GM19438 (cell line): ENCODE data around the gene CSHL1.
"Not testable (repeated sequence)": the region's sequence is repeated elsewhere in the genome, so short reads cannot be mapped to it uniquely, and the experiment has no call there.

Source experiments
- ATAC-seq: cut with Tn5 transposase; IDR thresholded peaks from one replicate; pipeline ENCODE4 v1.9.1; 2021; ENCODE audit warnings: low read depth; ENCODE audit not compliant: unreplicated experiment

The CSHL1 gene

DNA sequence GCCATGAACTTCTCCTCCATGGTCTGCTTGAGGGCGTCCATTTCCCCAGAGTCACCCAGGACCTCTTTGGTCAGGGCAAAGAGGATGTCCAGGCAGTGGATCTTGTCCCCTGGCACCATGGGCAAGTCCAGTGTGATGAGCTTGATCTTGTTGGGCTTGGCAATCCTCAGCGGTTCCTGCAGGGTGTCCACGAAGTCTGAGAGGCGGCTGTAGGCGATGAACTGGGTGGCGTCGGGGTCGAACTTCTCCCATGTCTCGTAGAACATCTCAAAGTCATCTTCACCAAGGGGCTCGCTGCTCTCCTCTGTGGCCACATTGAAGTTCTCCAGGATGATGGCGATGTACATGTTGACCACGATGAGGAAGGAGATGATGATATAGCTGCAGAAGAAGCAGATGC, 30.1 kb upstream of the CSHL1 start:
- ATAC-seq: no peak

DNA sequence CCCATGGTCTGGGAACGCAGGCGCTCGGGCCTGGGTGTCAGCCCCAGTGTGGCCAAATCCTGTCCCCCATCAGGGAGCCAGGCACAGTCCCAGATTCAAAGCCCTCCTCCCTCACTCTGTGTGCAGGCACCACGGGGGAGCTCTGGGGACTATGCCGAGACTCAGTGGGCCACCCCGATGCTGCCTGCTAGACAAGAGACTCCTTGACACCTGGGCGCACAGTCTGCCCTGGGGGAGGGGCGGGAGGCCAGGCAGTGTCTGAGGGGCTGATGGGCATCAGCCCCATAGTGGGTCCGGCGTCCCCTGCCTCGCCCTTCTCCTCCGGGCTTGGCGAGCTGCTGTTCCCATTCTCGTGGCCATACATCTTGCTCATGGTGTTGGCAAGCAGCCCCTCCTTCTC, 29.5 kb upstream of the CSHL1 start:
- ATAC-seq: no peak

DNA sequence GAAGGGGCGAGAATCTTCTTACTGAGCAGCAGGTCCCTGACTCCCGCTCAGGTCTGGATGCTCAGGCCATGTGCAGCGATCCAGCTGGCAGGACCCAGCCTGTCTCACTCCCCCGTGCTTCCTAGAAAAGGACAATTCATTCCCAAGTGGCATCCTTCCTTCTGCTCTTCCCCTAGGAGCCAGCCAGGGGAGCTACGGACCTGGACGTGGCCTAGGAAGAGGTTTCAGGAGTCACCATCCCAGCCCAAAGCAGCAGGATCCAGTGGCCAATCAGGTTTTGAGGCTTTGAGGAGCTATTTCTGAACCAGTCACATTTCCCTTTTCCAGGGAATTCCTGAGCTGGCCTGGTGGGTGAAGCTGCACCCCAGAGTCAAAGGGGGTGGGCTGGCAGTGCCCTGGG, 28.8 kb upstream of the CSHL1 start:
- ATAC-seq: no peak

DNA sequence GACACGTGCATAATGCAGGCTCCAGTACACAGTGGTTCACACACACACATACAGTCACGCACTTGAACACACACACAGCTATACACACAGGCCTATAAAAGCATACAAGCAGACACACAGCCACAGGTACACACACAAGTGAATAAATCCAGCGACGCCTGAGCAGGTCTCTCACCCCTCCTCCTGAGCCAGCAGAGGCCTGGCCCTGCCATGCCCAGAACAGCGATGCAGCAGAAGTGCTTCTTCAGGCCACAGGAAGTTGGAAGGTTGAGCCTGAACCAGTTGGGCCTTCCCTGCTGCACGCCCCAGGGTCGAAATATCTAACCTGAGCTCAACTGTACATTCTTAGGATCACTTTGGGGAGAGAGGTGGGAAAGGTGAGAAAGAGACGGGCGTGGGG, 28.3 kb upstream of the CSHL1 start:
- no peak for ATAC-seq

DNA sequence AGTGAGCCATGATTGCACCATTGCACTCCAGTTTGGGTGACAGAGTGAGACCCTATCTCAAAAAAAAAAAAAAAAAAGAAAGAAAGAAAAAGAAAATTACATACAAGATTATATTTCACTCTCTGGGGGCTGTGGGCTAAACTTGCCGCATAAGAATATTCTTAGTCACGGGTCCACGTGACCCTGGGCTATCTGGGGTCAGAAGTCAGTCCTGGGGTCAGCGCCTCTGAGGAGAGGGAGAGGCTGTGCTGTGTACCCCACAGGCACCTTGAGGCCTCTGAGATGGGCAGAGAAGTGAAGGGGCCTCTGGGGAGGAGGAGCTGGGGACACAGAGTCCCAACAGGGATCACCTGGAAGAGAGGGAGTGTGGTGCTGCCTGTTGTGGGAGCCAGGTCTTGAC, 26.9 kb upstream of the CSHL1 start:
- no peak for ATAC-seq

DNA sequence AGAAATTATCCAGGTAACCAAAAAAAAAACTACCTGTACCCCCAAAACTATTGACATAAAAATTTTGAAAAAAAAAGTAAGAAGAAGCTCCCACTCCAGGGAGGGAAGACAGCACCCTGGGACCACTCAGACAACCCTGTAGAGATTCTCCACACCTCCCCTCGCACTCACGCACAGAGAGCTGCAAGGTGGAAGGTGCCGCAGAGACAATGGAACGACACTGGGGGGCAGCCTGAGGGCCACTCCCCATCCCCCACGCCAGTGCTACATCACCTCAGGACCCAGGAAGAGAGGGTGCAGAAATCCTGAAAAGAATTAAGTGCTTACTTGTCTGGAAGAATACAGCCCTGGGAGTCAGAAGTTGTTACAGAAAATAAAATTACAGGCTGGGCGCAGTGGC, 26.3 kb upstream of the CSHL1 start:
- no peak for ATAC-seq

DNA sequence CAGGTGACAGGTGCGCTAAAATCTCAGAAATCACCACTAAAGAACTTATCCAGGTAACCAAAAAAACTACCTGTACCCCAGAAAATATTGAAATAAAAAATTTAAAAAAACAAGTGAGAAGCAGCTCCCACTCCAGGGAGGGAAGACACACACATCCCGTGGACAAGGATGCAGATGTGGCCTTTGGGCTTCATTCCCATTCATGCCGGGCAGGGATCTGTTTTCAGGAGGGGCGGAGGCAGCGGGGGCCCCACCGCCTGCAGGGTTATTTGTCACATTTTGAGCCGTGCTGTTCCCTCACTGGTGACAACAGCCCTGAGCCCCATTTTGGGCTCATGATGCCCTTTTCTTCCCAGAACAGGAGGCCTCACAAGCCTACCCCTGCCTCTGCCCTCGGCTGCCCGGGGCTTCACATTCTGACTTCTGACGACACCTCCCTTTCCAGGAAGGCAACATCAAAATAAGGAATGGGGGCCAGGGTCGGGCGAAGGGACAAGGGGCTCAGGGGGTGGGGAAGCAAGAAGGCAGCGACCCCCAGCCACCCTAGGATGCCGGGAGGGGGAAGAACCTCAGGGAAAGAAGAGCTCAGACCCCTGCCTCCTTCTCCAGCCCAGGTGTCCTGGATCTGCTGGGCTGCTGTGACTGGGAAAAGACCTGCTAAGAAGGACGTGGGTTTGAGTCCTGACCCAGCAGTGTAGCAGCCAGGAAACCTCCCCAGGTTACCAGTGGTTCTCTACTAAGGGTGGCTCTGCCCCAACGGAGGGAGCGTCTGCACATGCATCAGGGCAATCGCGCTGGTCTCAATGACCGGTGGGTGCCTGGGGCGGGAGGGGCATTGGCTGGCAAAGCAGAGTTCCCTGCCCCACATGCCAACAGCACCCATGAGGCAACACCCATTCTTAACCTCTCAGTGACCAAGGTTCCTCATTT, 23.4 kb upstream of the CSHL1 start:
- no peak for ATAC-seq

DNA sequence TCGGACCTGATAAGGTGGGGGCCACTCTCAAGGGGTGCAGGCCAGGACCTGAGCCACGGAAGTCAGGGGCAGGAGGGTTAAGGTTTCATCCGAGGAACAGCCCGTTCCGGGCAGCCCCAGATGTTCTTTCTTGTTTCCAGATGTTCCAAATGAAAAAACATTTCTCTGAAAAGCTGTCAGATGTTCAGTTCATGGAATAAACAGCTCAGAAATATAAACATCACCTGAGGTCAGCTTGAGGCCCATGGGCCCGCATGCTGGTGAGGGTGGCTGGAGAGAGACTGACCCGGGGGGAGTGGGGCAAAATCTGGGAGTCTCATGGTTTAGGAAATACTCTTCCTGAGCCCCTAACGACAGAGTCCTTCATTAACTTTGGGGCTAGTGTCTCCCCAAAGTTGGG, 22.5 kb upstream of the CSHL1 start:
- ATAC-seq: no peak

DNA sequence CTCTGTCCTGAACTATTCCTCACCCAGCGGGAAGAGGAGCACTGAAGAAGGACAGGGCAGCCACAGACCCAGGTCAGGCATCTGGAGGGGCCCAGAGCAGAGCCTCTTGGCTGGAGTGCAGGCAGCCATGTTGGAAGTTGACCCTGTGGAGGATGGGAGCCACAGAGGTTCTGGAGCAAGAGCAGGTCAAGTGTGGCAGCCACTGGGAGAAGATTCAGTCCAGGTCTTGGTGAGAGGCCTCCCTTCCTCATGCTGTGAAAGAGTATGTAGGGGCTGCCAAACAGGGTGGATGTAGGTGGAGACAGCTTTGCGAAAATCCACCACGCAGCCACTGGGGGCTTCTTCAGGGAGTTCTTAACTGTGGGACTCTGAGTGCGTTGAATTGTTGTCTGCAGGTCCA, 21.7 kb upstream of the CSHL1 start:
- ATAC-seq: peak; percentile 11

DNA sequence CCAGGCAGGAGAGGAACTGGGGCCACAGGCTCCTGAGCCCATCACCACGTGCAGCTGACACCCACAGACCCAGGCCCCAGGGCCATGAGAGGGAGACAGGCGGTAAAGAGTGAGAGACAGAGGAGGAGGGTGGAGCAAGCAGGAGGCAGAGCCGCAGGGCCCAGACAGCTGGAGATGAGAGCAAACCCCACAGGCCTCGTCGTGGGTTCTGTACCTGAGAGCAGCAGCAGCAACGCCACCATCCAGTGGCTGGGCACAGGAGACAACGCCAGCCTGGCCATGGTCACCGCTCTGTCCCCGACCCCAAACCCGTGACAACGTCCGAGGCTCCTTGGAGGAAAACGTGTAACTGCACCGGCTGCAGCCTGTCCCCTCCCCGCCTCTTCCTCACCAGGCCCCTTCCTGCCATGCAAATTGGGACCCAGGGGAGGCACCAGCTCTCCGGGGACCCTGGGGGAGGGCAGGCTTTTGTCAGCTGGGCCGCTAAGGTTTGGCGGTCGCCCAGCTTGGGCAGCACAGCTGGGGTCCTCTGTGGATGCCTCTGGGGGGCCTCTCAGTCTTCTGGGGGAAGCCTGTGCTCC, 21.0 kb upstream of the CSHL1 start, which contains the start of gene CD79B:
Gene CD79B (minus strand): TSS at position 351 of the 581 bp plus-strand sequence. CDS start 70 bp downstream, at position 281.
- ATAC-seq: peak; percentile 76

DNA sequence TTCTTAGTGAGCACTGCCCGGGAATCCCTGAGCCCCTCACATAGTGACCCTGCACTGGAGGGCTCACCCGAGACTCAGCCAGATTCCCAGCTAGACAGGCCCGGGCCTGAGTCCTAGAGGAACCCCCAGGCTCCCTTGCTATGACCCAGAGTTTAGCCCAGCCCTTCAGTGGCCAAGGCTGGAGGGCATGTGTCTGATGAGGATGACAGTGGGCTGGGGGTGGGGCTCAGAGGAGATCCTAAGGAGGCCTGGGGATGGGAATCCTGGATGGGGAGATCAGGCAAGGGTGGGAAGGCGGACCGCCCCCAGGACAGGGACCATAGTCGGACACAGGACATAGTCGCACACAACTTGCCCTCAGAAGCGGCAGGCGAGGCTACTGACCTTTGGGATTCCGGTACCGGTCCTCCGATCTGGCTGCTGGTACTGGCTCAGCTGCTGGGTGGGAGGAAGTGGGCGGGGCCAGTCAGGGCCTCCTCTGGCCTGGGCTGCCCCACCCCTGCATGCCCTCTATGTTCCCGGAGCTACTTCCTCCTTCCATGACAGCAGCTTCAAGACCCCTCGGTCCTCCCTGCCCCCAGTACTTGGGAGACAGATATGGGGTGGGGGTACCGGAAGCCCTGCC, 20.0 kb upstream of the CSHL1 start:
- no peak for ATAC-seq

DNA sequence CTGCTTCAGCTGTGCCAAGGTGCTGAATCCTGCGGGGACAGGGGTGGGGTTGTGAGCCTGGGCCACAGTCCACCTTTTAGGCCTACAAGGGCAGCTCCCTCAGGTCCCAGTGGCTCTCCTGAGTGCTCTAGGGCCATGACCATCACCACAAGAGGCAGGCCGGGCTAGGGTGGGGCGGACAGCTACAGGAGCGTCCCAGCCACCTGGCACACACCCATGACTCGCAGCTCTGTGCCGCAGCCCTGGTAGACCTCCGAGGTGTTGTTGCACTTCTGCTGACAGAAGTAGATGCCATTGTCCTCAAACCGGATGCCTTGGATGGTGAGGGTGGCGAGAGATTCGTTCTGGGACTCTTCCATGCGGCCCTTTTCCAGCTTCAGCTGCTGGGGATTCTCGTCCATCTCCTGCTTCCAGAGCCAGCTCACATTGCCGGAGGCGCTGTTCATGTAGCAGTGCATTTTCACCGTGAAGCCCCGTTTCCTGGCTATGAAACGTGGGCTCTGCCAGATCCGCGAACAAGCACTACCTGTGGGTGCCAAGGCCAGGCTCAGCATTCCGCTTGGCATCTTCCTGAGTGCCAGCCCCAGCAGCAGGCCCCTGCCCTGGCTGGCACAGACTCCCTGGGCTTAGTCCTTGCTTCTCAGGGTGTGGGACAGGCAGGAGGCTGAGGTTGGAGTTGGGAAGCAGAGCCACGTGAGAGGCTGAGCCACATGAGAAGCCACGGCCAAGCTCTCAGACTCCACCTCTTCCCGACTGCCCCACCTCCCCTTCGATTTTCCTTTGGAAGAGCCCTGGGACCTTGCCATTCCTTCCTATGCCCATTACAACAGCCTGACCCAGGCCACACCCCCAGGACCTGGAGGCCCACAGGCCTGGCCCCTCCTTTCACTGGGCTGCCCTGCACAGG, 19.1 kb upstream of the CSHL1 start:
- ATAC-seq: no peak

DNA sequence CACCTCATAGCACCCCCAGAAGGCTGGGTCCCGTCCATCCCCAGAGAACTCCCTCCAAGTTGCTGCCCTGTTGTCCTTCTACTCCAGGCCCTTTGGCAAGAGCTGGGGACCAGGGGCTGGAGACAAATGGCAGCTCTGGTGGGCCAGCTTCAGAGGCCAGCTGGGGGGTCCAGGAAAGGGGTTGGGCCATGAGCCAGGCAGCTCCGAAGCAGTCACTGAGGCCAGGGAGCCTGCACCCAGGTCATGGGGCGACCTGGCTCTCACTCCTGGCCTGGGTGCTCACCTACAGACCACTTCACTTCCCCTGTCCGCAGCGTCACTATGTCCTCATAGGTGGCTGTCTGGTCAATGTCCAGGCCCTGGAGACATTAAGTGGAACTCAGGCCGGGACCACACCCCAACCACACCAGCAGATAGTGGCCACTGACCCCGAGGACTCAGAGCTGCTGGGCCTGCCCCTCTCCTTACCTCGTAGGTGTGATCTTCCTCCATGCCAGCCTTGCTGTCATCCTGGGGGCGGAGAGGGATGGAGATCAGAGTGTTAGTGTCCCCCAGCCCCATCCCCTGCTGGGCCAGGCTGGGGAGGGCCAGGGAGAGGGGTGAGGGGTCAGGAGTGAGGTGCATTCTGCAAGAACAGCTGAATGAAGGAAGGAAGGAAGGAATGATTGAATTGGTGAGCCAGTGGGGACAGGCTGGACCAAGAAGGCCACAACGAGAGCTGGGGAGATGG, 18.1 kb upstream of the CSHL1 start:
- ATAC-seq: no peak

DNA sequence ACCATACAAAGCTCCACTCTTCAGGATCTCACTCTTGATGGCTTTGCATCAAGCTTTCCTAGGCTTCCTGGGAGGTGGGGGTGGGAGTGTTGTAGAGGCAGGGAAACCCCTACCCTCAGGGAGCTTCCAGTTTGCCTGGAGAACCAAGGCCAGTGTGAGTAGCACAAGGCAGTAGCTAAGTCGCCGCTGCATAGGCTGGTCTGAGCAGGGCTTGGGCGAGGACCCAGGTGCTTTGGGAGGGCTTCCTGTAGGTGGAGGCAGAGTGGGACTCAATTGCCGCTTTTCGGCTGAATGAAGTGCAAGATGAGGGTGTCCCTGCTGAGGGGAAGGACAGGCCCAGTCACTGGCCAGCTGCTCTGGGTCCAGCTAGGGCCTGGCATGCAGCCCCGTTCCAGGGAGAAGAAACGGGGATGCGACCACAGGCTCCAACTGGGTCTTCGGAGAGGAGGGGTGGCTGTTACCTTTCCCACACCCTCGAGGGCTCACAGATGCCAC, 17.2 kb upstream of the CSHL1 start:
- ATAC-seq: no peak

DNA sequence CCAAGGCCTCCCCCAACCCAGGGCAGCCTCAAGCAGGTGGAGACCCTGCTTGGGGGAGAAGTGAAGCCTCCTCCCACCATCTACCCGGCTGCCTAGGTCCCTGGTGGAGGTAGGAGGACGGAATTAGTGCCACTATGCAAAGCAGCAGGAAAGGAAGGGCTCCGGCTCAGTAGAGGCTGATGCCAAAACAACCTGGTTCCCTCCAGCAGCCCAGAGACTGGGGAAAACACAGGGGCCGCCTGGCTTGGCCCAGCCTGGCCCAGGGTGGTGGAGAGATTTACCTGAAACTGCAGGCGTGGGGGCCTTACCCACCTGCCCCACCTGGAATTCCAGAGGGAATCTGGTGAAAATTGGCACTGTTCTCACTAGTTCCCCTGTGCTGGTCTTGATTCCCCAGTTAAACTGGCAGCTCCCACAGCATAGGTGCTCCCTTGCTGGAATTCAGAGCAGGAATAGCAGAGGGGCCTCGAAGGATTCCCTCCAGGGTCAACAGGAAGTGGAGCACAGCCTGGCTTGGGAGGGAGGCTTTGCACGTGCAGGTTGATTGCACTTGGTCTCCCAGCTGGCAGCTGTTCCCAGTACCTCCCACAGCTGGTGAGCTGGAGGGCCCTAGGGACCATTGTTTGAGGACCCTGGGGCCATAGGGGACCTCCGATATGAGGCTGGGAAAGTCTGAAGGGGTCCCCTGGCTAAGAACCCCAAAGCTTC, 16.6 kb upstream of the CSHL1 start:
- no peak for ATAC-seq

DNA sequence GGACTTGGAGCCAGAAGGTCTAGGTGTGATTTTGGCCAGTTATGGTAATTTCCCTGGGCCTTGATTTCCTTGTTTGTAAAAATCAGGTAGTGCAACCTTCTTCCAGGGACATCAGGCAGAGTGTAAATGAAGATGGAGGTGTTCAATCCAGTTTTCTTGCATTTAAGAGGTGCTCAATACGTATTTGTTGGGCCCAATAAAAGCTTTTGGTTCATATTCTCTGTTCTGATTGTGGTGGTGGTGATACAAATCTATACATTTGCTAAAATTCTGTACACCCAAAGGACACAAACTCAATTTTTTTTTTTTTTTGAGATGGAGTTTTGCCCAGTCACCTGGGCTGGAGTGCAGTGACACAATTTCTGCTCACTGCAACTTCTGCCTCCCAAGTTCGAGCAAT, 15.1 kb upstream of the CSHL1 start:
- no peak for ATAC-seq

DNA sequence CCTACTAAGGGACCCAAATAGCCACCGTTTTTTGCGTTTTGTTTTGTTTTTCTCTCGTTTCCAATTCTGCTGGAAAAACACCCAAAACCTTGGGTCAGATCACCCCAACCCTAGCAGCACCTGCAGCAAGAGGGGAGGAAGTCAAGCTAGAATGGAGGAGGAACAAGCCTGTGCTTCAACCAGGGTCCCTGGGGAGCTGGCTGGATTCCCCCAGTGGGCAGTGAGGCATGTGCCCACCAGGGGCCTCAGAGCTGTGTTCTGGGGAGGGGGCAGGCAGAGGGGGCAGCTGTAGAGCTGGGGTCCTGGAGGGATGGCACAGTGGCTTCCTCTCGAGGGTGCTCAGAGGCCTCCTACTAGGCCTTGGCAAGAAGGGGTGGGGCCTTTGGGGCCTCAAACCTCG, 14.6 kb upstream of the CSHL1 start:
- no peak for ATAC-seq

DNA sequence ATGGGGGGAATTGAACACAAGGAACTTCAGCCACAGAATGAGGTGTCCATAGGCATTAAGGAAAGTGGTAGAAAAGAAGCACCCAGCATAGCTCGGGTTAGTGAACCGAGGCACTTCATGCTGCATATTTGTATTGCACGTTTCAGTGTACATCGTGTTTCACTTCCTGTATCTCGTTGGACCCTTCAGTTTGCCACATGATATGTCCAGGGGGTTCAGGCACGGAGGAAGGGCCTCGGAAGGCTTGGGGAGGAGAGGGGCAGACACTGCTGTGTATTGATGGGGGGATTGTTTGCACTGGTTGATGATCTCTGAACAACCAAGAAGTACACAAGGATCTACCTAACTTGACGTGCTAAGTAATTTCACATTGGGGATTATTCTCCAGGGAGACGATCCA, 11.3 kb upstream of the CSHL1 start:
- not testable (repeated sequence) for ATAC-seq

DNA sequence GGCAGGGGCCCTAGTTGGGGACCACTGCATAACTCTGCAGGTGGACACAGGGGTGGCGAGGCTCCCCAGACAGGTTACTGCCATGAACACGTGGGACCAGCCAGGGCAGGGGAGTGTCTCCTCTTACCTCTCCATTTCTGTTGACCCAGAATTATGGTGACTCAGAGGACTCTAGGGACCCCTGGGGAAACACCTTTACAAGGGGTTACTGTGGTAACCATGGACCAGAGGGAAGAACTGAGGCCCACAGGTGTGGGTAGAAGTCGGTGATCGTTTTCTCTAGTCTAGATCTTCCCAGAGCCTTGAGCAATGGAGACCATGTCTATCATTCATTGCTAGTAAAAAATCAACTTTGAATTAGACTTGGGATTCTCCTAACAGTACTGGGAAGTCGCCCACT, 9.7 kb upstream of the CSHL1 start:
- ATAC-seq: not testable (repeated sequence)
